Caco-2 (cell line): Measurements from ENCODE around the gene WNK1. TPM values are rescaled to one million over a fixed set of nuclear protein-coding genes. Genes with fewer than 3 reads are reported as not detected.

Experiments
- BruUV-seq: library from RNA; stranded (reverse); fragments of 400-500 nt; replicated peaks from 2 replicates; lab custom pipeline; 2021; lab: Mats Ljungman, UMichigan
- CTCF ChIA-PET: fragments of 300-600 bp; sonication (Branson Sonifier 250); formaldehyde crosslinking; loops from one replicate; lab custom pipeline; 2022; ENCODE audit warnings: antibody characterized with exemption; lab: Charles Lee
- POLR2A ChIA-PET: fragments of 300-600 bp; sonication (Branson Sonifier 250); formaldehyde crosslinking; loops from one replicate; lab custom pipeline; 2022; ENCODE audit warnings: antibody characterized with exemption; lab: Charles Lee
- DNase-seq, 2 experiments: peaks; one replicate each; pipeline versions ENCODE4 v3.0.0 to v3.0.0-alpha.2; 2020 to 2022
- H3K27me3 ChIP-seq: replicated peaks from 2 replicates; pipeline ENCODE4 v1.6.0; 2011; ENCODE audit warnings: low read length; ENCODE audit not compliant: control insufficient read depth, insufficient read depth
- H3K36me3 ChIP-seq: 2 replicates; pipeline ENCODE4 v1.5.1; 2011; ENCODE audit warnings: low read length; ENCODE audit not compliant: control insufficient read depth, insufficient read depth
- H3K4me1 ChIP-seq: fragments of 250-450 bp; sonication (Bioruptor Pico); 2 replicates; pipeline ENCODE4 v1.5.1; 2020; ENCODE audit warnings: mild to moderate bottlenecking
- H3K4me3 ChIP-seq: 2 replicates; pipeline ENCODE4 v1.5.1; 2011; ENCODE audit warnings: low read depth, mild to moderate bottlenecking, control low read depth, low read length
- H3K9me3 ChIP-seq: fragments of 250-450 bp; sonication (Bioruptor Pico); 2 replicates; pipeline ENCODE4 v1.5.1; 2020; ENCODE audit warnings: mild to moderate bottlenecking, moderate library complexity
- H3K27ac Mint-ChIP-seq: one replicate; pipeline ENCODE4 v1.8.0; 2022; ENCODE audit warnings: mixed read lengths; ENCODE audit not compliant: unreplicated experiment
- H3K27me3 Mint-ChIP-seq: one replicate; pipeline ENCODE4 v1.8.0; 2022; ENCODE audit warnings: mixed read lengths; ENCODE audit not compliant: insufficient read depth, unreplicated experiment
- H3K36me3 Mint-ChIP-seq: one replicate; pipeline ENCODE4 v1.8.0; 2022; ENCODE audit warnings: mild to moderate bottlenecking, mixed read lengths; ENCODE audit not compliant: insufficient read depth, unreplicated experiment
- H3K4me1 Mint-ChIP-seq: one replicate; pipeline ENCODE4 v1.8.0; 2022; ENCODE audit warnings: low read depth, mixed read lengths; ENCODE audit not compliant: unreplicated experiment
- H3K4me3 Mint-ChIP-seq: one replicate; pipeline ENCODE4 v1.8.0; 2022; ENCODE audit warnings: mild to moderate bottlenecking, moderate library complexity, mixed read lengths; ENCODE audit not compliant: unreplicated experiment
- H3K9me3 Mint-ChIP-seq: one replicate; pipeline ENCODE4 v1.8.0; 2022; ENCODE audit warnings: mixed read lengths; ENCODE audit not compliant: unreplicated experiment
- intact Hi-C: fragments of 100-400 bp; cut with micrococcal nuclease; formaldehyde crosslinking; loops from one replicate; pipeline ENCODE4 v1.10.0; 2022; ENCODE audit not compliant: unreplicated experiment
- total RNA-seq: library from RNA; stranded (reverse); gene quantifications from 2 replicates; pipeline ENCODE4 v1.2.3, GENCODE V29; 2022
- TF ChIP-seq, protein P1 (sequence below), 2 experiments: fragments of 200-600 bp in 1 of 2; IDR thresholded peaks; 1 replicate in 1 of 2; 2 replicates in 1 of 2; pipeline versions ENCODE4 v1.5.1 to v1.8.0; 2011 to 2022; ENCODE audit warnings: antibody characterized with exemption in 1 of 2, control low read depth in 1 of 2, inconsistent platforms in 1 of 2, low read depth in 1 of 2, low read length in 1 of 2, mild to moderate bottlenecking in 1 of 2, moderate library complexity in 1 of 2; ENCODE audit not compliant: insufficient read depth in 1 of 2, severe bottlenecking in 1 of 2, unreplicated experiment in 1 of 2

Gene WNK1
- total RNA-seq, 1 experiment from 2014 or later: 224 TPM

DNA sequence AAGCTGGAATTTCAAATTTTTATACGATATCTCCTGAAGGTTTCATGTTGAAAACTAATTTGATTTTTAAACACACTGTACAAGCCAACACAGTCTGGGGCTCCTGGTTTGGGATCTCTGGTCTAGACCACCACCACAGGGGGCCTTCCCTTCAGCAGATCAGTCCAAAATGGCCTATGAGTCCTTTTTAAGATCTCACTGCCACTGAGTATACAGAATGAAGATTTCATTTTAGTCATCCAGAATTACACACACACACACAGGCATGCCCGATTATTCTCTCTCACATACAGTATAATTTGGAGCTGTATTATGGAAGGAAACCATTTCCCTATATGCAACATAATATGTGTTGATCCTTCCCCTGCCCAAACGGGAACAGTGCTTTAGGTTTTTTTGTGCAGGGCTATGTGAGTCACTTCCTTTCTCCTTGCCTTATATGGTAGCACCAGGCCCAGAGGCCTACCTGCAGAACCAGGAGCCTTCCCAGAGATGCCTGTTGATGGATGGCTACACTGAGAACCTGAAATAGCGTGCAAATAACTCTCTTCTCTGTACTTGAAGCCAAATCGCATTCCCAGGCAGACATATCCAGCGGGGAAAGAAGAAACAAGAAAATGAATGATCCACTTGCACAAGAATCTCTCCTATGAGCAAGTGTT, 28.1 kb upstream of the WNK1 start:
- no peaks in the 10 kb centered on the region for H3K9me3 ChIP-seq
- H3K36me3 Mint-ChIP-seq: no peaks in the 10 kb centered on the region
- H3K4me1 ChIP-seq: peaks cover 5% of the 10 kb centered on the region; the same call in 1 of the 2 replicates
- no TSS peak for BruUV-seq
- H3K27me3 ChIP-seq: no peaks in the 10 kb centered on the region
- no peak overlapping the region for H3K4me3 ChIP-seq
- H3K27ac Mint-ChIP-seq: no peak overlapping the region
- no peak overlapping the region for H3K4me3 Mint-ChIP-seq
- CTCF ChIA-PET: no interaction called here
- TF ChIP-seq, protein P1, sequence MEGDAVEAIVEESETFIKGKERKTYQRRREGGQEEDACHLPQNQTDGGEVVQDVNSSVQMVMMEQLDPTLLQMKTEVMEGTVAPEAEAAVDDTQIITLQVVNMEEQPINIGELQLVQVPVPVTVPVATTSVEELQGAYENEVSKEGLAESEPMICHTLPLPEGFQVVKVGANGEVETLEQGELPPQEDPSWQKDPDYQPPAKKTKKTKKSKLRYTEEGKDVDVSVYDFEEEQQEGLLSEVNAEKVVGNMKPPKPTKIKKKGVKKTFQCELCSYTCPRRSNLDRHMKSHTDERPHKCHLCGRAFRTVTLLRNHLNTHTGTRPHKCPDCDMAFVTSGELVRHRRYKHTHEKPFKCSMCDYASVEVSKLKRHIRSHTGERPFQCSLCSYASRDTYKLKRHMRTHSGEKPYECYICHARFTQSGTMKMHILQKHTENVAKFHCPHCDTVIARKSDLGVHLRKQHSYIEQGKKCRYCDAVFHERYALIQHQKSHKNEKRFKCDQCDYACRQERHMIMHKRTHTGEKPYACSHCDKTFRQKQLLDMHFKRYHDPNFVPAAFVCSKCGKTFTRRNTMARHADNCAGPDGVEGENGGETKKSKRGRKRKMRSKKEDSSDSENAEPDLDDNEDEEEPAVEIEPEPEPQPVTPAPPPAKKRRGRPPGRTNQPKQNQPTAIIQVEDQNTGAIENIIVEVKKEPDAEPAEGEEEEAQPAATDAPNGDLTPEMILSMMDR (IDR thresholded peaks at IDR 0.05; ENCODE audit: insufficient read depth in 1 of 2, low read depth in 1 of 2, low read length in 1 of 2, severe bottlenecking in 1 of 2, unreplicated experiment in 1 of 2): no peak
- peaks cover 7% of the 10 kb centered on the region for H3K4me1 Mint-ChIP-seq
- POLR2A ChIA-PET: no interaction called here
- DNase-seq: no peak
- no peaks in the 10 kb centered on the region for H3K36me3 ChIP-seq
- no peaks in the 10 kb centered on the region for H3K9me3 Mint-ChIP-seq
- H3K27me3 Mint-ChIP-seq: no peaks in the 10 kb centered on the region
- intact Hi-C loops: loop anchor here (5.0 kb wide), 1 partner anchor 758 kb away; no protein-coding TSS in a partner anchor

DNA sequence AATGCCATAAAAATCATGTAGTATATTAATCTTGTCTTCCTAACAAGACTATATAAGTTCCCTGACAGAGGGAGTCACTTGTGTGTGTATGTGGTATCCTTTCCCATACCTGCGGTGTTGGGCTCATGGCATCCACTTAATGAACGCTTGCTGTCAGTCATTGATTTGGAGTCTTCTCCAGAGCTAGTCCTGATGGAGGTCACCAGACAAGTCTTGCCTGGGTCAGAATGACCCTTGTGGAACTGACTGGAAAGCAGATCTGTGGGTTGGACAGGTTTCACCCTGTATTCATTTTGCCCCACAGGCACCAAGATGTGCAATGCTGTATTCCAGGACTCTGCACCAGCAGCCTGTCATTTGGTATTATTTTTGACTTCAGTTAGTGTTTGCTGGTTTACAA, 27.3 kb upstream of the WNK1 start:
- H3K27me3 ChIP-seq: no peaks in the 10 kb centered on the region
- peaks cover 2% of the 10 kb centered on the region for H3K9me3 Mint-ChIP-seq
- H3K36me3 ChIP-seq: no peaks in the 10 kb centered on the region
- intact Hi-C loops: no loop called here
- DNase-seq: no peak
- H3K9me3 ChIP-seq: no peaks in the 10 kb centered on the region
- ChIA-PET POLR2A (no interaction called here), CTCF (no interaction called here)
- peaks cover 5% of the 10 kb centered on the region; the same call in 1 of the 2 replicates for H3K4me1 ChIP-seq
- peaks cover 7% of the 10 kb centered on the region for H3K4me1 Mint-ChIP-seq
- no peak overlapping the region for H3K4me3 ChIP-seq
- H3K4me3 Mint-ChIP-seq: no peak overlapping the region
- no peaks in the 10 kb centered on the region for H3K36me3 Mint-ChIP-seq
- TF ChIP-seq, protein P1 (IDR thresholded peaks at IDR 0.05; ENCODE audit: insufficient read depth in 1 of 2, low read depth in 1 of 2, low read length in 1 of 2, severe bottlenecking in 1 of 2, unreplicated experiment in 1 of 2): no peak
- no peak overlapping the region for H3K27ac Mint-ChIP-seq
- BruUV-seq: no TSS peak
- no peaks in the 10 kb centered on the region for H3K27me3 Mint-ChIP-seq

GRCh38 chr12:726281-727140, 25.9 kb upstream of the WNK1 start:
- no peaks in the 10 kb centered on the region for H3K27me3 Mint-ChIP-seq
- no peak overlapping the region for H3K4me3 Mint-ChIP-seq
- H3K9me3 Mint-ChIP-seq: peaks cover 14% of the 10 kb centered on the region
- H3K4me3 ChIP-seq: no peak overlapping the region
- no peaks in the 10 kb centered on the region for H3K27me3 ChIP-seq
- DNase-seq: no peak
- no TSS peak for BruUV-seq
- ChIA-PET CTCF (interaction anchor here (0.9 kb wide), 1 partner anchor 152 kb away, joined by 3 read pairs; no protein-coding TSS in a partner anchor), POLR2A (interaction anchor here (0.6 kb wide), 1 partner anchor 63 kb away, joined by 10 read pairs; no protein-coding TSS in a partner anchor)
- intact Hi-C loops: no loop called here
- no peak overlapping the region for H3K27ac Mint-ChIP-seq
- H3K4me1 Mint-ChIP-seq: peaks cover 7% of the 10 kb centered on the region
- H3K9me3 ChIP-seq: no peaks in the 10 kb centered on the region
- no peaks in the 10 kb centered on the region for H3K36me3 ChIP-seq
- TF ChIP-seq, protein P1 (IDR thresholded peaks at IDR 0.05; ENCODE audit: insufficient read depth in 1 of 2, low read depth in 1 of 2, low read length in 1 of 2, severe bottlenecking in 1 of 2, unreplicated experiment in 1 of 2): no peak
- H3K36me3 Mint-ChIP-seq: no peaks in the 10 kb centered on the region
- H3K4me1 ChIP-seq: peaks cover 5% of the 10 kb centered on the region; the same call in 1 of the 2 replicates
